B cell (primary cell): Measurements from ENCODE around the gene HSD17B2. TPM values are rescaled to one million over a fixed set of nuclear protein-coding genes. Genes with fewer than 3 reads are reported as not detected.

ENCODE experiments used
- ATAC-seq: fragments of 200-7000 bp; cut with Tn5 transposase; one replicate; pipeline ENCODE4 v1.10.0; 2021; ENCODE audit warnings: low read depth, mild to moderate bottlenecking, moderate number of reproducible peaks, moderate library complexity
- CTCF ChIA-PET: fragments of 350-600 bp; sonication (Branson Sonifier 250); formaldehyde crosslinking; loops from one replicate; lab custom pipeline; 2021; ENCODE audit warnings: antibody characterized with exemption, inconsistent platforms; lab: Charles Lee
- POLR2A ChIA-PET: fragments of 350-600 bp; sonication (Branson Sonifier 250); formaldehyde crosslinking; loops from one replicate; lab custom pipeline; 2021; ENCODE audit warnings: antibody characterized with exemption; lab: Charles Lee
- DNase-seq: peaks from one replicate; pipeline ENCODE4 v3.0.0; 2013
- H2AFZ ChIP-seq: 2 replicates; pipeline ENCODE4 v1.6.1; 2012; ENCODE audit warnings: mild to moderate bottlenecking, low read depth, low read length; ENCODE audit not compliant: insufficient read depth, poor library complexity, severe bottlenecking
- H3K27ac ChIP-seq, 2 donors: 1 replicate in 1 of 2; 2 replicates in 1 of 2; pipeline ENCODE4 v1.5.1; 2012 to 2013; ENCODE audit warnings: low read length in 2 of 2, mild to moderate bottlenecking in 2 of 2, moderate library complexity in 1 of 2
- H3K27me3 ChIP-seq, 4 experiments: fragments of 200-600 bp in 1 of 4; sonication (generic) in 1 of 4; replicated peaks in 1 of 4; 1 replicate in 2 of 4; 2 replicates in 2 of 4; pipeline versions ENCODE4 v1.6.1 to v1.7.0; 2013 to 2016; ENCODE audit warnings: low read length in 3 of 4, mild to moderate bottlenecking in 2 of 4, mixed read lengths in 1 of 4, moderate library complexity in 1 of 4; ENCODE audit not compliant: insufficient read depth in 4 of 4, control insufficient read depth in 3 of 4; ENCODE audit errors: control extremely low read depth in 1 of 4
- H3K36me3 ChIP-seq, 2 experiments: replicated peaks in 1 of 2; 1 replicate in 1 of 2; 2 replicates in 1 of 2; pipeline versions ENCODE4 v1.6.1 to v1.7.1; 2013; ENCODE audit warnings: low read length in 1 of 2; ENCODE audit not compliant: insufficient read depth in 2 of 2, control insufficient read depth in 1 of 2; ENCODE audit errors: control extremely low read depth in 1 of 2, extremely low read depth in 1 of 2
- H3K4me1 ChIP-seq, 2 donors: fragments of 200-600 bp in 1 of 2; sonication (generic) in 1 of 2; 1 replicate in 1 of 2; 2 replicates in 1 of 2; pipeline versions ENCODE4 v1.5.1 to v1.6.1; 2013 to 2017; ENCODE audit warnings: low read length in 2 of 2; ENCODE audit not compliant: control insufficient read depth in 2 of 2, insufficient read depth in 2 of 2
- H3K4me2 ChIP-seq: replicated peaks from 2 replicates; pipeline ENCODE3; 2012; ENCODE audit warnings: mild to moderate bottlenecking, low read depth, low read length; ENCODE audit not compliant: poor library complexity, severe bottlenecking
- H3K4me3 ChIP-seq, 5 experiments: fragments of 200-600 bp in 1 of 5; sonication (generic) in 1 of 5; 1 replicate in 3 of 5; 2 replicates in 2 of 5; pipeline versions ENCODE4 v1.5.1 to v1.7.0; 2011 to 2016; ENCODE audit warnings: low read length in 4 of 5, mild to moderate bottlenecking in 4 of 5, low read depth in 2 of 5, control low read depth in 1 of 5, moderate library complexity in 1 of 5; ENCODE audit not compliant: insufficient read depth in 1 of 5; ENCODE audit errors: control extremely low read depth in 1 of 5, extremely low read depth in 1 of 5
- H3K79me2 ChIP-seq: fragments of 200-600 bp; sonication (generic); one replicate; pipeline ENCODE4 v1.6.0; 2016; ENCODE audit warnings: low read length; ENCODE audit not compliant: control insufficient read depth, insufficient read depth
- H3K9ac ChIP-seq: fragments of 200-600 bp; sonication (generic); 2 replicates; pipeline ENCODE4 v1.6.1; 2017; ENCODE audit warnings: mild to moderate bottlenecking, low read length, moderate library complexity
- H3K9me3 ChIP-seq, 3 donors: one replicate each; pipeline versions ENCODE4 v1.6.1 to v1.7.1; 2013; ENCODE audit warnings: low read length in 2 of 3; ENCODE audit not compliant: control insufficient read depth in 2 of 3, insufficient read depth in 1 of 3; ENCODE audit errors: control extremely low read depth in 1 of 3
- H4K20me1 ChIP-seq: 2 replicates; pipeline ENCODE4 v1.6.0; 2012; ENCODE audit warnings: mild to moderate bottlenecking, low read length; ENCODE audit not compliant: insufficient read depth, control insufficient read depth, poor library complexity, severe bottlenecking
- H3K27ac Mint-ChIP-seq: one replicate; pipeline ENCODE4 v1.8.0; 2021; ENCODE audit warnings: mixed read lengths
- H3K27me3 Mint-ChIP-seq: one replicate; pipeline ENCODE4 v1.8.0; 2021; ENCODE audit warnings: mixed read lengths
- H3K4me1 Mint-ChIP-seq: one replicate; pipeline ENCODE4 v1.8.0; 2021; ENCODE audit warnings: mixed read lengths
- H3K4me3 Mint-ChIP-seq: one replicate; pipeline ENCODE4 v1.8.0; 2021; ENCODE audit warnings: mixed read lengths
- H3K9me3 Mint-ChIP-seq: one replicate; pipeline ENCODE4 v1.8.0; 2022; ENCODE audit warnings: mixed read lengths; ENCODE audit not compliant: insufficient read depth
- EZH2 ChIP-seq: IDR thresholded peaks from 2 replicates; pipeline ENCODE4 v1.6.1; 2012; ENCODE audit warnings: borderline replicate concordance, low read depth, mild to moderate bottlenecking, moderate library complexity, low read length; ENCODE audit not compliant: insufficient read depth, poor library complexity, severe bottlenecking
- WGBS: methylation state at CpG from one replicate; pipeline ENCODE4 v1.1.5; 2013; ENCODE audit warnings: missing lambda C conversion rate; ENCODE audit not compliant: insufficient coverage; 5-methylcytosine and 5-hydroxymethylcytosine counted together
- intact Hi-C: fragments of 100-400 bp; cut with micrococcal nuclease; formaldehyde crosslinking; loops from one replicate; pipeline ENCODE4 v1.10.0; 2022
- polyA plus RNA-seq: library from polyadenylated mRNA; depleted of rRNA; stranded (reverse); fragments of >200 nt; gene quantifications from 2 replicates; pipeline ENCODE4 v1.2.3, GENCODE V29; 2012
- total RNA-seq, 2 donors: library from RNA; stranded (reverse); fragments of 120-200 nt in 1 of 2; gene quantifications; 1 replicate in 1 of 2; 2 replicates in 1 of 2; pipeline versions ENCODE4 v1.2.3 to v1.2.4, GENCODE V29; 2013 to 2022
- TF ChIP-seq, protein P1 (sequence below): fragments of 200-600 bp; IDR thresholded peaks from one replicate; pipeline ENCODE4 v1.8.0; 2022; ENCODE audit warnings: antibody characterized with exemption, mild to moderate bottlenecking

The HSD17B2 gene
- total and polyA plus RNA-seq, 2 donors (not counting 1 experiment from before 2014, with no cell fraction given): not detected

DNA sequence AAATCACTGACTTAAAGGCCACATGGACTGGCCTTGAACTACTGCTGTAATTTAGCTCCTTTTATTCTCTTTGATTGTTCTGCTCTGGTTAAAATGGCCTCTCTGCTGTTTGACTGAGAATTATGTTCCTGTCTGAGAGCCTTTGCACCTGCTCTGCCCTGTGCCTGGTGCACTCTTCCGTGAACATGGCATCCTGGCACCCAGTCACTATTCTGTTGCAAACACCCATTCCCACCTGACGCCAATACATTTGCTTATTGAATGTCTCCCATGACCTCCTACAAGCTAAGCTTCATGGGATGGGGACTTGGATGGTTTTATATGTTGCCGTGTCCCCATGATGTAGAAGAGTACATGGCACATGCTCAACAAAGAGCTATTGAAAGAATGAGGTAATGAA, 20.1 kb downstream of the HSD17B2 start:
- Histone ChIP-seq H3K36me3 (no peaks in the 10 kb centered on the region), H3K27me3 (peaks cover 0 to 4% (median under 1%) of the 10 kb centered on the region in 4 experiments), H3K4me2 (no peak overlapping the region), H3K4me3 (no peak overlapping the region), H3K9ac (no peak overlapping the region), H3K9me3 (no peaks in the 10 kb centered on the region), H4K20me1 (no peaks in the 10 kb centered on the region), H3K4me1 (no peaks in the 10 kb centered on the region), H2AFZ (no peak overlapping the region), H3K27ac (no peak overlapping the region), H3K79me2 (no peaks in the 10 kb centered on the region)
- WGBS: 92% methylated on average over 2 of the region's 3 CpGs
- no peak for TF ChIP-seq EZH2
- TF ChIP-seq, protein P1, sequence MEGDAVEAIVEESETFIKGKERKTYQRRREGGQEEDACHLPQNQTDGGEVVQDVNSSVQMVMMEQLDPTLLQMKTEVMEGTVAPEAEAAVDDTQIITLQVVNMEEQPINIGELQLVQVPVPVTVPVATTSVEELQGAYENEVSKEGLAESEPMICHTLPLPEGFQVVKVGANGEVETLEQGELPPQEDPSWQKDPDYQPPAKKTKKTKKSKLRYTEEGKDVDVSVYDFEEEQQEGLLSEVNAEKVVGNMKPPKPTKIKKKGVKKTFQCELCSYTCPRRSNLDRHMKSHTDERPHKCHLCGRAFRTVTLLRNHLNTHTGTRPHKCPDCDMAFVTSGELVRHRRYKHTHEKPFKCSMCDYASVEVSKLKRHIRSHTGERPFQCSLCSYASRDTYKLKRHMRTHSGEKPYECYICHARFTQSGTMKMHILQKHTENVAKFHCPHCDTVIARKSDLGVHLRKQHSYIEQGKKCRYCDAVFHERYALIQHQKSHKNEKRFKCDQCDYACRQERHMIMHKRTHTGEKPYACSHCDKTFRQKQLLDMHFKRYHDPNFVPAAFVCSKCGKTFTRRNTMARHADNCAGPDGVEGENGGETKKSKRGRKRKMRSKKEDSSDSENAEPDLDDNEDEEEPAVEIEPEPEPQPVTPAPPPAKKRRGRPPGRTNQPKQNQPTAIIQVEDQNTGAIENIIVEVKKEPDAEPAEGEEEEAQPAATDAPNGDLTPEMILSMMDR: no peak
- H3K27ac Mint-ChIP-seq: no peak overlapping the region
- POLR2A ChIA-PET: no interaction called here
- peaks cover 35% of the 10 kb centered on the region for H3K27me3 Mint-ChIP-seq
- intact Hi-C loops: no loop called here
- H3K4me3 Mint-ChIP-seq: no peak overlapping the region
- DNase-seq: no peak
- H3K9me3 Mint-ChIP-seq: no peaks in the 10 kb centered on the region
- CTCF ChIA-PET: no interaction called here
- no peaks in the 10 kb centered on the region for H3K4me1 Mint-ChIP-seq
- no peak for ATAC-seq

DNA sequence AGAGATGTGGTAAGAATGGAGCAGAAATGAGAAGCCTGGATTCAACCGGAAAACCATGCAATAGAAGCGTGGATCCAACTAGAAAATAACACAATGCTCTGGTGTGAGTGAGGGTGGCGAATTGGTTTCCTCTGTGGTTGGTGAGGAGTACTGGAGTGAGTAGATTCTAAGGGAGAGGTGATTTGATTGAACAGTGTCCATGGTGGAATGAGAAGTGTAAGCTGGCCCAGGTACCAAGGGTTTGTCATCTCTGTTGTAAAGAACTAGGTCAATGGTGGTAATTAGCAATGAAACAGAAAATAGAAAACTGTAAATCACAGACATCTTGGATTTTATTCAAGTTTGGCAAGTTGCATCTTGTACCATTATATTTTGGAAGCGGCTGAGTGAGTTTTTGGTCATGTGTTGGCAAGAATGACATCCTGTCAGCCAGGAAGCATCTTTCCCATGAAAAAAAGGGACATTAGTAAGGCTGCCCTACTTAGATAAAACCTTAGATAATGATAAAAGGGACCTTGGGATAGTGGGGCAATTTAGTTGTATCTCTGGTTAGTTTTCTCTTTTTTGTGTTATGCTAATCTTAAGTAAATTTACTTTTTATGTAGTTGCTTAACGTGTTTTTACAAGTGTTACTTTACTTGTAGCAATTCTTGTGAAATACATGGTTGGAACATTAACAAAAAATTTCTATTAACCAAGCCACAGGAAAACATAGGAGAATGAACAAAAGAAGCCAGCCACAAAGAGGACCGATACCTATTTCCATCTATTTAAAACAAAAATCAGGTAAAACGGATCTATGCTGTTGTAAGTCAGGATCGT, 20.9 kb downstream of the HSD17B2 start:
- no peak overlapping the region for H3K4me3 Mint-ChIP-seq
- ATAC-seq (no peak), DNase-seq (no peak)
- intact Hi-C loops: no loop called here
- Histone ChIP-seq H3K79me2 (no peaks in the 10 kb centered on the region), H3K4me3 (no peak overlapping the region), H3K9ac (no peak overlapping the region), H3K4me1 (no peaks in the 10 kb centered on the region), H3K36me3 (no peaks in the 10 kb centered on the region), H4K20me1 (no peaks in the 10 kb centered on the region), H2AFZ (no peak overlapping the region), H3K27me3 (peaks cover 0 to 6% (median 2%) of the 10 kb centered on the region in 4 experiments), H3K4me2 (no peak overlapping the region), H3K9me3 (no peaks in the 10 kb centered on the region), H3K27ac (no peak overlapping the region)
- no peaks in the 10 kb centered on the region for H3K9me3 Mint-ChIP-seq
- peaks cover 37% of the 10 kb centered on the region for H3K27me3 Mint-ChIP-seq
- 61% methylated on average over 3 of the region's 8 CpGs for WGBS
- POLR2A ChIA-PET: no interaction called here
- no peaks in the 10 kb centered on the region for H3K4me1 Mint-ChIP-seq
- no peak overlapping the region for H3K27ac Mint-ChIP-seq
- no peak for TF ChIP-seq EZH2
- TF ChIP-seq, protein P1: no peak
- CTCF ChIA-PET: no interaction called here
